HG03378 (cell line): Measurements from ENCODE around the gene SETBP1.

Experiments used
- ATAC-seq: cut with Tn5 transposase; IDR thresholded peaks from one replicate; pipeline ENCODE4 v1.9.1; 2021; ENCODE audit warnings: mild to moderate bottlenecking, moderate library complexity; ENCODE audit not compliant: unreplicated experiment

Gene SETBP1

GRCh38 chr18:44895176-44895798 is 214.6 kb downstream of the SETBP1 start:
- peak; percentile 71 for ATAC-seq

- no peak for ATAC-seq
Measured at GRCh38 chr18:44896846-44897245, 216.2 kb downstream of the SETBP1 start.

- no peak for ATAC-seq
Measured at GRCh38 chr18:44897411-44897810, 216.7 kb downstream of the SETBP1 start.

GRCh38 chr18:44897816-44898215 is 217.1 kb downstream of the SETBP1 start:
- ATAC-seq: no peak

- ATAC-seq: no peak
Measured at GRCh38 chr18:44898498-44898897, 217.8 kb downstream of the SETBP1 start.

GRCh38 chr18:44899832-44900231 is 219.1 kb downstream of the SETBP1 start:
- no peak for ATAC-seq

- ATAC-seq: no peak
Measured at GRCh38 chr18:44900627-44901026, 219.9 kb downstream of the SETBP1 start.

- no peak for ATAC-seq
Measured at GRCh38 chr18:44901283-44901682, 220.6 kb downstream of the SETBP1 start.

- no peak for ATAC-seq
Measured at GRCh38 chr18:44903327-44903726, 222.6 kb downstream of the SETBP1 start.

GRCh38 chr18:44904768-44905167 is 224.1 kb downstream of the SETBP1 start:
- no peak for ATAC-seq

GRCh38 chr18:44909191-44909719 is 228.6 kb downstream of the SETBP1 start:
- ATAC-seq: peak; percentile 90

GRCh38 chr18:44911260-44911659 is 230.6 kb downstream of the SETBP1 start:
- no peak for ATAC-seq

GRCh38 chr18:44911773-44912172 is 231.1 kb downstream of the SETBP1 start:
- ATAC-seq: peak; percentile 28

GRCh38 chr18:44912740-44913478 is 232.2 kb downstream of the SETBP1 start:
- no peak for ATAC-seq

GRCh38 chr18:44914028-44914427 is 233.3 kb downstream of the SETBP1 start:
- ATAC-seq: no peak

GRCh38 chr18:44915213-44915612 is 234.5 kb downstream of the SETBP1 start:
- no peak for ATAC-seq

GRCh38 chr18:44915661-44916060 is 235.0 kb downstream of the SETBP1 start:
- no peak for ATAC-seq

- ATAC-seq: no peak
Measured at GRCh38 chr18:44916429-44917207, 235.9 kb downstream of the SETBP1 start.

- no peak for ATAC-seq
Measured at GRCh38 chr18:44917216-44918141, 236.8 kb downstream of the SETBP1 start.

GRCh38 chr18:44918142-44918476 is 237.4 kb downstream of the SETBP1 start:
- no peak for ATAC-seq

- no peak for ATAC-seq
Measured at GRCh38 chr18:44920441-44920840, 239.8 kb downstream of the SETBP1 start.
